Gastrocnemius medialis (tissue), 4 donors: ENCODE data around the gene MTHFD2. TPM values are rescaled to one million over a fixed set of nuclear protein-coding genes. Genes with fewer than 3 reads are reported as not detected.

Experiments used
- ATAC-seq, 2 donors: fragments of 150-250 bp; one replicate each; pipeline ENCODE4 v1.9.1; 2016
- DNase-seq, 2 donors: peaks; one replicate each; pipeline ENCODE4 v3.0.0-alpha.2; 2019
- H3K27ac ChIP-seq, 4 donors: fragments of 200-600 bp; sonication (generic); 1 replicate in 1 of 4; 2 replicates in 3 of 4; pipeline ENCODE4 v1.5.1; 2016 to 2018; ENCODE audit warnings: mild to moderate bottlenecking in 2 of 4, moderate library complexity in 1 of 4
- H3K27me3 ChIP-seq, 3 donors: fragments of 200-600 bp; sonication (generic) in 2 of 3; 1 replicate in 1 of 3; 2 replicates in 2 of 3; pipeline versions ENCODE4 v1.5.1 to v1.6.0; 2016 to 2019; ENCODE audit warnings: mild to moderate bottlenecking in 1 of 3, moderate library complexity in 1 of 3
- H3K36me3 ChIP-seq, 2 donors: fragments of 200-600 bp; sonication (generic) in 1 of 2; one replicate each; pipeline ENCODE4 v1.5.1; 2017 to 2018
- H3K4me1 ChIP-seq, 2 donors: fragments of 200-600 bp; sonication (generic) in 1 of 2; one replicate each; pipeline ENCODE4 v1.5.1; 2016 to 2017; ENCODE audit warnings: mild to moderate bottlenecking in 2 of 2
- H3K4me3 ChIP-seq, 4 donors: fragments of 200-600 bp; sonication (generic) in 3 of 4; 1 replicate in 1 of 4; 2 replicates in 3 of 4; pipeline ENCODE4 v1.5.1; 2016 to 2019; ENCODE audit warnings: mild to moderate bottlenecking in 2 of 4
- H3K9me3 ChIP-seq, 3 donors: fragments of 200-600 bp; sonication (generic) in 2 of 3; 1 replicate in 1 of 3; 2 replicates in 2 of 3; pipeline ENCODE4 v1.5.1; 2016 to 2019
- CTCF ChIP-seq, 5 experiments: fragments of 450-650 bp in 3 of 5; fragments of 200-600 bp in 2 of 5; sonication (generic) in 2 of 5; IDR thresholded peaks in 4 of 5; conservative IDR thresholded peaks in 1 of 5; 1 replicate in 4 of 5; 2 replicates in 1 of 5; pipeline ENCODE4 v1.5.1; 2016 to 2019; ENCODE audit warnings: antibody characterized with exemption in 5 of 5, mild to moderate bottlenecking in 3 of 5, moderate library complexity in 3 of 5
- POLR2A ChIP-seq, 2 donors: fragments of 450-650 bp; IDR thresholded peaks; one replicate each; pipeline ENCODE4 v1.6.1; 2017; ENCODE audit warnings: antibody characterized with exemption in 2 of 2, mild to moderate bottlenecking in 2 of 2, moderate library complexity in 2 of 2
- in situ Hi-C, 4 donors: fragments of 200-750 bp; cut with MboI; loops; one replicate each; pipeline versions ENCODE4 v1.15.0 to v1.8.0; 2017; ENCODE audit warnings: low sequenced_read_pairs in 4 of 4
- intact Hi-C: fragments of 100-400 bp; cut with DNase I; formaldehyde crosslinking; loops from one replicate; pipeline ENCODE4 v1.15.1; 2023; ENCODE audit warnings: low total_unique reads
- total RNA-seq, 4 donors: library from RNA; depleted of rRNA; stranded (reverse); fragments of >200 nt; gene quantifications; one replicate each; pipeline versions ENCODE4 v1.1.0 to v1.2.3, GENCODE V29; 2016

MTHFD2 gene
- total RNA-seq, 4 donors from 2014 or later = 29.0 to 53.5 (median 32.5) TPM

- ATAC-seq (no peak), DNase-seq (no peak)
- in situ Hi-C loops (loop anchor here in 1 of 4 donors (25.0 kb wide), 1 partner anchor 319 kb away; the partner anchor contains the start of gene STAMBP), intact Hi-C loops (no loop called here)
- H3K27ac ChIP-seq = no peak overlapping the region
- TF ChIP-seq CTCF (IDR thresholded peaks at IDR 0.05 in 4 of 5, conservative IDR thresholded peaks at IDR 0.05 in 1 of 5) = no peak
- TF ChIP-seq POLR2A (IDR thresholded peaks at IDR 0.05) = no peak
- no peak overlapping the region for H3K4me3 ChIP-seq
- H3K27me3 ChIP-seq = no peaks in the 10 kb centered on the region
- H3K9me3 ChIP-seq = no peaks in the 10 kb centered on the region
- peaks cover 0 to 62% of the 10 kb centered on the region in 2 donors for H3K36me3 ChIP-seq
- no peaks in the 10 kb centered on the region for H3K4me1 ChIP-seq
Measured at GRCh38 chr2:74155830-74156229, 42.6 kb upstream of the MTHFD2 start.

GRCh38 chr2:74162951-74163350 lies 35.5 kb upstream of the MTHFD2 start:
- Histone ChIP-seq H3K4me1 (no peaks in the 10 kb centered on the region), H3K9me3 (no peaks in the 10 kb centered on the region), H3K4me3 (no peak overlapping the region), H3K27me3 (no peaks in the 10 kb centered on the region), H3K27ac (no peak overlapping the region), H3K36me3 (peaks cover 0 to 84% of the 10 kb centered on the region in 2 donors)
- DNase-seq = no peak
- TF ChIP-seq POLR2A (IDR thresholded peaks at IDR 0.05) (no peak), CTCF (IDR thresholded peaks at IDR 0.05 in 4 of 5, conservative IDR thresholded peaks at IDR 0.05 in 1 of 5) (no peak)
- intact Hi-C loops (no loop called here), in situ Hi-C loops (loop anchor here in 1 of 4 donors (25.0 kb wide), 1 partner anchor 326 kb away; the partner anchor contains the start of gene STAMBP)
- no peak for ATAC-seq

GRCh38 chr2:74164761-74165160 lies 33.7 kb upstream of the MTHFD2 start:
- in situ Hi-C loops = loop anchor here in 1 of 4 donors (25.0 kb wide), 1 partner anchor 327 kb away; the partner anchor contains the start of gene STAMBP

GRCh38 chr2:74168739-74169138 lies 29.7 kb upstream of the MTHFD2 start:
- Histone ChIP-seq H3K27me3 (no peaks in the 10 kb centered on the region), H3K4me3 (no peak overlapping the region), H3K36me3 (peaks cover 0 to 85% of the 10 kb centered on the region in 2 donors), H3K4me1 (peaks cover 0 to 5% of the 10 kb centered on the region in 2 donors), H3K27ac (no peak overlapping the region), H3K9me3 (no peaks in the 10 kb centered on the region)
- in situ Hi-C loops = loop anchor here in 1 of 4 donors (25.0 kb wide), 1 partner anchor 331 kb away; the partner anchor contains the start of gene STAMBP
- ATAC-seq (no peak), DNase-seq (no peak)
- TF ChIP-seq POLR2A (IDR thresholded peaks at IDR 0.05) = no peak
- no peak for TF ChIP-seq CTCF (IDR thresholded peaks at IDR 0.05 in 4 of 5, conservative IDR thresholded peaks at IDR 0.05 in 1 of 5)
- intact Hi-C loops = no loop called here

More at GRCh38 chr2:74164761-74165160, 33.7 kb upstream of the MTHFD2 start:
- Histone ChIP-seq H3K36me3 (peaks cover 0 to 89% of the 10 kb centered on the region in 2 donors), H3K4me3 (no peak overlapping the region), H3K9me3 (no peaks in the 10 kb centered on the region), H3K27ac (no peak overlapping the region), H3K27me3 (no peaks in the 10 kb centered on the region), H3K4me1 (no peaks in the 10 kb centered on the region)
- intact Hi-C loops = no loop called here
- ATAC-seq (no peak), DNase-seq (no peak)
- TF ChIP-seq POLR2A (IDR thresholded peaks at IDR 0.05) = no peak
- TF ChIP-seq CTCF (IDR thresholded peaks at IDR 0.05 in 4 of 5, conservative IDR thresholded peaks at IDR 0.05 in 1 of 5) = no peak
